GDM1 (cell line): ENCODE data around the gene CCDC177.

Experiments used
- DNase-seq: peaks from one replicate; lab custom pipeline; 2025; lab: John Stamatoyannopoulos, UW

Gene CCDC177

GRCh38 chr14:69528930-69529329 is 45.7 kb downstream of the CCDC177 start:
- no peak for DNase-seq

- no peak for DNase-seq
Observed at GRCh38 chr14:69528143-69528542, 46.5 kb downstream of the CCDC177 start.

- no peak for DNase-seq
Observed at GRCh38 chr14:69527635-69528034, 47.0 kb downstream of the CCDC177 start.

DNA sequence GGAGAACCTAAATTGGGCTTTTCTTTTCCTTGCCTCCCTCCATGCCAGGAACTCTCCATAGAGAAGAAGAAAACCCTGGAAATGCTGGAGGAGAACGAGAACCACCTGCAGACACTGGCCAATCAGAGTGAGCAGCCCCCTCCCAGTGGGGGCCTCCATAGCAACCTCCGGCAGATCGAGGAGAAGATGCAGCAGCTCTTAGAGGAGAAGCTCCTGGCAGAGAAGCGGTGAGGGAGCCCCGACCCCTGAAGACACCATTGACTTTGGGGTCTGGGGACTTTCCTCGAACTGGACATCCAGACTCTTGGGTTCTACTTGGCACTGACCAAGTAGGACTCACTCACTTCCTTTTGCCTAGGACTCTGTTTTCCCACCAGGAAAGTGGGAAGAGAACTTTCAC is 48.8 kb downstream of the CCDC177 start:
- no peak for DNase-seq

DNA sequence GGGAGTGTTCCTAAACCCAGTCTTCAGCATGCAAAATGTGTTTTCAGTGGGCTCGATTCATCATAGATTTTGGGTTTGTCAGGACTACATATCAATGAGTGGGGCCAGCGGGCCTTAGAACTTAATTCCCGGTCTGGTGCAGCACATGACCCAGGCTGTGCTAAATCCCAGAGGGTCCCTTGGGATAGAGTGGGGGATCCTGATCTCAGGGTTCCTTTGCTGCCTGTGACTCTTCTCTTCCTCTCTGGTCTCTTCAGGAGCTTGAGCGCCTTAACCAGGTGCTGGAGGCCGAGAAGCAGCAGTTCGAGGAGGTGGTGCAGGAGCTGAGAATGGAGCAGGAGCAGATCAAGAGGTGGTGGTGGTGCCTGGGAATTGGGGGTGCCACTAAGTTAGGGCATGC is 52.6 kb downstream of the CCDC177 start:
- no peak for DNase-seq
